Activated T-helper 2 cell treated with anti-CD3 and anti-CD28 coated beads, Interferon-gamma antibody, Interleukin-2, Interleukin-4, amounts not matched to agents 10 μg/mL and 5 μg/mL and 100 μg/mL, durations not matched to agents 14 hours and 24 hours and 36 hours (primary cell): Measurements from ENCODE around the gene WNT11. TPM values are rescaled to one million over a fixed set of nuclear protein-coding genes. Genes with fewer than 3 reads are reported as not detected.

ENCODE experiments used
- DNase-seq: peaks from one replicate; pipeline ENCODE4 v3.0.0; 2021; ENCODE audit warnings: low spot score
- H3K27ac Mint-ChIP-seq: one replicate; pipeline ENCODE4 v1.8.0; 2021; ENCODE audit warnings: mixed read lengths
- H3K27me3 Mint-ChIP-seq: one replicate; pipeline ENCODE4 v1.8.0; 2021; ENCODE audit warnings: low read depth, mixed read lengths
- H3K36me3 Mint-ChIP-seq: one replicate; pipeline ENCODE4 v1.8.0; 2021; ENCODE audit warnings: low read depth, mixed read lengths
- H3K4me1 Mint-ChIP-seq: one replicate; pipeline ENCODE4 v1.8.0; 2021; ENCODE audit warnings: low read depth, mixed read lengths
- H3K4me3 Mint-ChIP-seq: one replicate; pipeline ENCODE4 v1.8.0; 2021; ENCODE audit warnings: low read depth, mild to moderate bottlenecking, moderate library complexity, mixed read lengths
- H3K9me3 Mint-ChIP-seq: one replicate; pipeline ENCODE4 v1.8.0; 2021; ENCODE audit warnings: mixed read lengths
- intact Hi-C: fragments of 100-400 bp; cut with micrococcal nuclease; formaldehyde crosslinking; loops from one replicate; pipeline ENCODE4 v1.15.1; 2023
- total RNA-seq: library from RNA; stranded (reverse); gene quantifications from 2 replicates; pipeline ENCODE4 v1.2.3, GENCODE V29; 2022

WNT11 gene
- total RNA-seq, 1 donor from 2014 or later, result 0.91 TPM

DNA sequence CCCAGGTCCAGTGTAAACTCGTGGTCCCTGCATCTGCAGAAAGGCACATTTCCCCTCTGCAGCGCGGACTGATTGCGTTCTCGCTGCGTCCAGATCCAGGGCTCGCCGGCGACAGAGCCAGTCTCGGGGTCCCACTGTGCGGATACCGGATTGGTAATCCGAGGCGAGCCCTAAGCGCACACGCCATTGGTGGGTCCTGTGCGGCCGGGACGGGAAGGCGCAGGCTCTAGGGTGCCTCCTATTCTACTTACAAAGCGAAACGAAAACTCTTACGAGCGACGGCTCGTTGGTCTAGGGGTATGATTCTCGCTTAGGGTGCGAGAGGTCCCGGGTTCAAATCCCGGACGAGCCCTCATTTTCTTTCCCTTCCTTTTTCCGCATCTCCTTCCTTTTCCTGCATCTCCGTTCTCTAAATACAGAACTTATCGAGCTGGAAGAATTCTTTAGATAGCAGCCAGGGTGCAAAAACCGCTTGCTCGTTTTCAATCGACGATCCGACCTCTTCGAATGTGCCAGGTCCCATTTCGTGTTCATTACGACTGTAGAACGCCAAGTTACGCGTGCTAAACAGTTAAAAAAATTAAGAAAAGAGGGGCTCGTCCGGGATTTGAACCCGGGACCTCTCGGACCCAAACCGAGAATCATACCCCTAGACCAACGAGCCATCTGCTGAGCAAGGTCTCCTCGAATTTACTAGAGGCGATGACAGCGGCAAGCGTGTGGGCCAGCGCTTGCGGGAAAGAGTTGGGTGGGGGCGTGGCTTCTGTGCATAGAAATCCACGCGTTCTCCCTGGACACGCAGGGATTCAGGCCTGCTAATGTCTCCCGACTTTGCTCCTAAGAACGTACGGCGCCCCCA, 29.2 kb upstream of the WNT11 start:
- peaks cover 15% of the 10 kb centered on the region for H3K27me3 Mint-ChIP-seq
- intact Hi-C loops, result loop anchor here (1.0 to 10.0 kb wide), 7 partner anchors 27 to 549 kb away; partner anchors contain the start of genes GVQW3, LRRC32, THAP12 and TSKU
- H3K36me3 Mint-ChIP-seq, result no peaks in the 10 kb centered on the region
- peaks cover 49% of the 10 kb centered on the region for H3K4me1 Mint-ChIP-seq
- no peaks in the 10 kb centered on the region for H3K9me3 Mint-ChIP-seq
- DNase-seq, result peak; percentile 86
- peak overlapping the region; percentile 90 for H3K27ac Mint-ChIP-seq
- H3K4me3 Mint-ChIP-seq, result peak overlapping the region; percentile 89

DNA sequence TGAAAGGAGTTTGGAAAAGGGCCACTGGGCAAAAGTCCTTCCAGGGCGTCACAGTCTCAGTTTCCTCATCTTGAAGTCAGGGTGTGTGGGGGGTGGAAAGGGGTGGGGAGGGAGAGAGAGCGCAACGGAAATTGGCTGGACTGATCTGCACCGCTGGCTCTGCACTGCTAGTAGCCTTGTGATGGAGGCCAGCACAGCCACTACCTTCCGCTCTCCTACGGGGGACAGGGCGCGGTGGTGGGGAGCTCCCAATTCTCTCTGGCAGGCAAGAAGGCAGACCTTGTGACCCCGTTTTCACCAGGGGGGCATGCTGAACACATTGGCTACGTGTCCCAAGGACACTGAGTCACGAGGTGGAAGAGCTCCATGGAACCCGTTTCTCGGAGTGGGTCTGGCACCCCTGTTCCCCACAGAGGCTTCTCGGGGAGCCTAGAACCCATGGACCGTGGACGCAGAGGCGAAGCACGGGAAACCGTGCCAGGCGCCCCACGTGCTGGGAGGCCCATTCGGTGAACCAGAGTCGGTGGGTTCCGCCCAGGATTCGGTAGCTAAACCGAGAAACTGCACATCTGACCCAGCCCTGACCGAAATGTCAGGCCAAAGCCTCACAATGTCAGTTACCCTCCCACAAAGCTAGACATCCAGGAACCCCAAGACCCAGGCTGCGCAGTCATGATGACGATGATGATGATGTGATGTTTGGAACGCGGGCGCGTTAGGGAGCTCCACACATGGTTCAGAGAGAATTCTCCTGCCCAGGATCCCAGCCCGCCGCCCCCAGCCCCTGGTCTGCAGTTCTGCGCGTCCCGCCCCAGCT, 28.3 kb upstream of the WNT11 start:
- peaks cover 52% of the 10 kb centered on the region for H3K4me1 Mint-ChIP-seq
- peaks cover 15% of the 10 kb centered on the region for H3K27me3 Mint-ChIP-seq
- intact Hi-C loops, result loop anchor here (1.0 to 10.0 kb wide), 7 partner anchors 26 to 550 kb away; partner anchors contain the start of genes GVQW3, LRRC32, THAP12 and TSKU

DNA sequence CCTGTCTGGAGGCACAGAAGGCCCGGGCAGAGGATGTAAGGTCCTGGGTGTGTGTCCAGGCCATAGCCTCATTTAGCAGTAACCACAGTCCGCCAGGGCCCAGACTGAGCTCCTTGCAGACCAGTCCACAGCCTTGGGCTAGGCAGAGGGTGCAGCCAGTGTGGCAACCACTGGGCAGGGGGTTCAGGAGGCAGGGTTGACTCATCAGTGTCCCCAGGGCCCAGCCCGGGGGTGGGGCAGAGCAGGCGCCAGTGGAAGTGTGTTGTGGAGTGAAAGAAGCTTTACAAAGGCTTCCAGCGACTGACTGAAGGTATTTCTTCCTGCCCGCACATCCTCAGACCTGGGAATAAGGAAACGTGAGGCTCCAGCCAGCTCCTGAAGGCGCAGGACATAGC, 27.7 kb upstream of the WNT11 start:
- DNase-seq, result no peak
- peak overlapping the region; percentile 33 for H3K4me3 Mint-ChIP-seq
- H3K36me3 Mint-ChIP-seq, result no peaks in the 10 kb centered on the region
- H3K9me3 Mint-ChIP-seq, result no peaks in the 10 kb centered on the region
- intact Hi-C loops, result loop anchor here (10.0 kb wide), 3 partner anchors 419 to 551 kb away; partner anchors contain the start of genes LRRC32, TSKU and UVRAG
- H3K4me1 Mint-ChIP-seq, result peaks cover 52% of the 10 kb centered on the region
- H3K27ac Mint-ChIP-seq, result peak overlapping the region; percentile 90
- H3K27me3 Mint-ChIP-seq, result peaks cover 18% of the 10 kb centered on the region

More for the DNA sequence above, 28.3 kb upstream of the WNT11 start:
- no peak for DNase-seq
- H3K36me3 Mint-ChIP-seq, result no peaks in the 10 kb centered on the region
- peak overlapping the region; percentile 90 for H3K27ac Mint-ChIP-seq
- no peaks in the 10 kb centered on the region for H3K9me3 Mint-ChIP-seq
- peak overlapping the region; percentile 89 for H3K4me3 Mint-ChIP-seq

DNA sequence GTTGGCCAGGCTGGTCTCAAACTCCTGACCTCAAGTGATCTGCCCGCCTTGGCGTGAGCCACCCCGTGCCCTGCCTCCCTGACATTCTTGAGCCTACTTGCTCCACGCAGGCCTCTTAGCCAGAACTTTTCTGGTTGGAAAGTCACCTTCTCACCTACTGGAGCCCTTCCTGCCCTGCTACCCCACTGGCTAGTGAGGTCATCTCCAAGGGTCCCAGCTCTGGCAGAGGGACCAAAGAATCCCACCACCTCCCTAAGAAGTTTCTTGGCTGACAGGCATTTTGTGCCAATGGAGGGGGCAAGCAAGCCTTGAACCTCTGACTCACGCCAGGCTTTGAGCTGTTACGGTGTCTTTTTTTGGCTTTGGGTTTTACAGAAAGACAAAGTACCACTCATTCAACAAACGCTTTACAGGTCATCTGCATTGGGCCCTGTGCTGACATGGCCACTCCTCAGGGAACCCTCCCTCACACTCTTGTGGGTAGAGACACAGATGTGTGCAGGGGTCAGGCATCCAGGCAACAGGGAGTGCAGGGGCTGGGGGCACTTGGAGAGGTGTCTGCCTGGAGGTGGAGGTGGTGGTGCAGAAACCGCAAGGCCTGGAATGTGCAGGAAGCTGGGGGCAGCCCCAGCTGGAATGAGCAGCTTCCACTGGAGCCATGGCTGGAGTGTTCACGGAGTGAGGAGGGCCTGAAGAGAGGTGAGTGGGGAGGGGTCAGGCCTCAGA, 27.1 kb upstream of the WNT11 start:
- Mint-ChIP-seq H3K4me3 (peak overlapping the region; percentile 45), H3K4me1 (peaks cover 52% of the 10 kb centered on the region)

DNA sequence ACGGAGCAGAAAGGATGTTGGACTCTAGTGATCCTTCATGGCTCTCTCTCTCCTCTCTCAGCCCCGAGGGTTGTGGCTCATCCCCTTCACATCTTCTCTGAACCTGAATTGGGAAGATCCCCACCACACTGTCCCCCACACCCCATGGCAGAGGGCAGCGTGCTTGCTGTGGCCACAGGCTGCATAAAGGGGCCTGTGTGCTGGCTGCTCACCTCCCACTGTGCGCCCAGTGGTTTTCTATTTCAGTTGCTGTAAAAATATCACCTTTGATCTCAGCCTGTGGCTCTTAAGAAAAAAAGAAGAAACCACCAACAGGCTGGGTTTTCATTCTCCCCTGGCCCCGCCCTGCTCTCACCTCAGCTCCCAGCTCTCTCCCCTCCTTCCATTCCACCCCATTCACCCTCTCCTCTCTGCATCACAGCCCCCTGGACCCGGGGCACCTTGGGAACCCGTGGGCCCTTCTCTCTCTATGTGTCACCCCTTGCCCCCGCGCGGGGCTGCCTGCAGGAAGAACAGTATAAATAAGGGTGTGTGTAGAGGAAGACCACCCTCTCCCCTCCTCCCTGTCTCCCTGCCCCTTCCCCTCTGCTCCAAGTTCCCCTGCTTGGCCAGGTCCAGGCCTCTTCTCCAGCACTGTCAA, 25.8 kb upstream of the WNT11 start:
- Mint-ChIP-seq H3K36me3 (no peaks in the 10 kb centered on the region), H3K27ac (peak overlapping the region; percentile 34), H3K27me3 (peaks cover 19% of the 10 kb centered on the region), H3K9me3 (no peaks in the 10 kb centered on the region), H3K4me1 (peaks cover 51% of the 10 kb centered on the region), H3K4me3 (no peak overlapping the region)
- peak; percentile 55 for DNase-seq
- intact Hi-C loops, result loop anchor here (1.0 to 10.0 kb wide), 4 partner anchors 25 to 553 kb away; partner anchors contain the start of genes LRRC32, TSKU and UVRAG

More for the DNA sequence above, 27.1 kb upstream of the WNT11 start:
- no peak for DNase-seq
- H3K36me3 Mint-ChIP-seq, result no peaks in the 10 kb centered on the region
- peak overlapping the region; percentile 5 for H3K27ac Mint-ChIP-seq
- intact Hi-C loops, result loop anchor here (10.0 kb wide), 3 partner anchors 419 to 551 kb away; partner anchors contain the start of genes LRRC32, TSKU and UVRAG
- no peaks in the 10 kb centered on the region for H3K9me3 Mint-ChIP-seq
- H3K27me3 Mint-ChIP-seq, result peaks cover 22% of the 10 kb centered on the region

- H3K36me3 Mint-ChIP-seq, result no peaks in the 10 kb centered on the region
- DNase-seq, result no peak
- peaks cover 15% of the 10 kb centered on the region for H3K27me3 Mint-ChIP-seq
- H3K27ac Mint-ChIP-seq, result no peak overlapping the region
- H3K4me1 Mint-ChIP-seq, result peaks cover 48% of the 10 kb centered on the region
- no peaks in the 10 kb centered on the region for H3K9me3 Mint-ChIP-seq
- intact Hi-C loops, result loop anchor here (10.0 kb wide), 3 partner anchors 416 to 554 kb away; partner anchors contain the start of genes LRRC32, TSKU and UVRAG
- no peak overlapping the region for H3K4me3 Mint-ChIP-seq
Observed at GRCh38 chr11:76231121-76231738, 24.9 kb upstream of the WNT11 start.

GRCh38 chr11:76230392-76230791, 24.1 kb upstream of the WNT11 start:
- Mint-ChIP-seq H3K27ac (no peak overlapping the region), H3K4me3 (no peak overlapping the region), H3K36me3 (no peaks in the 10 kb centered on the region), H3K4me1 (peaks cover 44% of the 10 kb centered on the region), H3K27me3 (peaks cover 15% of the 10 kb centered on the region), H3K9me3 (no peaks in the 10 kb centered on the region)
- intact Hi-C loops, result loop anchor here (10.0 kb wide), 3 partner anchors 416 to 554 kb away; partner anchors contain the start of genes LRRC32, TSKU and UVRAG
- no peak for DNase-seq

DNA sequence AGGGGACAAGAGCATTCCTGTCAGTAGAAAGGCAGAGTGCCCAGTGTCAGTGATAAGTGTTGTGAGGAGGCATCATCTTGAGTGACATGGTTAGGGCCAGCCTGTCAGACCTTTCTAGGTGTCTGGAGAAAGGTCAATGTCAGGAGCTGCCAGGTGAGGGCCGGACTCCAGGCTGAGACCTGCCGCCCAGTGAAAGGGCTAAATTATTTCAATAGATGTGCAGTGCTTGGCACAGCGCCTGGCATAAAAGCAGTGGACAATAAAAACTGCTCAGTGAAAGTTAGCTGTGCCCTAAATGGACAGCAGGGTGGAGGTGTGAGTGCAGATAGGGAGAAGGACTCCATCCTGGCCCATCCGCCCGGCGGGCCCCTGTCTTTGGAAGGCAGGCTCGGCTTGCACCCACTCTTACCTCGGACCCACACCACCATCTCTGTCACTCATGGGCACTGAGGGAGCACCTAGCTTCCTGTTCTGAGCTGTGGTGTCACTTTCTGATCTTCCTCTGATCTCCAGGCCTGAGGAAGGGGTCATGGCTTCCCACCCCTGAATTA, 23.5 kb upstream of the WNT11 start:
- Mint-ChIP-seq H3K4me1 (peaks cover 42% of the 10 kb centered on the region), H3K4me3 (no peak overlapping the region), H3K27me3 (peaks cover 15% of the 10 kb centered on the region), H3K27ac (no peak overlapping the region), H3K9me3 (no peaks in the 10 kb centered on the region), H3K36me3 (no peaks in the 10 kb centered on the region)
- no peak for DNase-seq
- intact Hi-C loops, result loop anchor here (10.0 kb wide), 3 partner anchors 415 to 555 kb away; partner anchors contain the start of genes LRRC32, TSKU and UVRAG

- no peak overlapping the region for H3K27ac Mint-ChIP-seq
- H3K9me3 Mint-ChIP-seq, result no peaks in the 10 kb centered on the region
- no peaks in the 10 kb centered on the region for H3K36me3 Mint-ChIP-seq
- no peak for DNase-seq
- intact Hi-C loops, result no loop called here
- peaks cover 15% of the 10 kb centered on the region for H3K27me3 Mint-ChIP-seq
- H3K4me1 Mint-ChIP-seq, result peaks cover 35% of the 10 kb centered on the region
- H3K4me3 Mint-ChIP-seq, result no peak overlapping the region
Observed at GRCh38 chr11:76228875-76229149, 22.5 kb upstream of the WNT11 start.

- Mint-ChIP-seq H3K4me3 (no peak overlapping the region), H3K27me3 (peaks cover 18% of the 10 kb centered on the region), H3K4me1 (peaks cover 29% of the 10 kb centered on the region), H3K27ac (no peak overlapping the region), H3K9me3 (no peaks in the 10 kb centered on the region), H3K36me3 (no peaks in the 10 kb centered on the region)
- no peak for DNase-seq
- intact Hi-C loops, result no loop called here
Observed at GRCh38 chr11:76228071-76228874, 22.0 kb upstream of the WNT11 start.

DNA sequence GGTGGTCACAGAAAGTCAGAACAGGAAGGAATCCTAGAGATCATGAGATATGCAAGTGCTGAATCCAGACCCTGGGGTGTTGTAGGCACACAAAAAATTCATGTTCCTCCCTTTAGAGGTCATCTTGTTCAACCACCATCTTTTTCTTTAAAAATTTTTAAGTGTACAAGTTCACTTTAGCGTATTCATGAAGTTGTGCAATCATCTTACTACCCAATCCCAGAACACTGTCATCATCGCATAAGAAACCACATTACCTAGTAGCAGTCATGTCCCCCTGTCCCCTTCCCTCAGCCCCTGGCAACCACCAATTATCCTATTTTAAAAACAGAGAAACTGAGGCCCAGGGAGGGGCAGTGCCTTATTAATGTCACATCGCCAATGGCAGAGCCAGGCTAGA, 20.3 kb upstream of the WNT11 start:
- Mint-ChIP-seq H3K27ac (no peak overlapping the region), H3K9me3 (no peaks in the 10 kb centered on the region), H3K4me3 (no peak overlapping the region), H3K27me3 (peaks cover 24% of the 10 kb centered on the region), H3K4me1 (peaks cover 14% of the 10 kb centered on the region), H3K36me3 (no peaks in the 10 kb centered on the region)
- intact Hi-C loops, result no loop called here
- no peak for DNase-seq
